ENCODE measurements around the gene UBR3.
"Not testable (repeated sequence)": the region's sequence is repeated elsewhere in the genome, so short reads cannot be mapped to it uniquely, and the experiment has no call there.

UBR3 gene

GRCh38 chr2:170118641-170119040 lies 291.4 kb downstream of the UBR3 start:
- in situ Hi-C loops (cut with MboI; ENCODE audit: low pct_unique_long_range_greater_than_20kb, low sequenced_read_pairs, unreplicated experiment), result no loop called here
- DNase-seq (ENCODE audit: low spot score), result no peak
- no peak for TF ChIP-seq CTCF (IDR thresholded peaks at IDR 0.05; ENCODE audit: extremely low read depth, insufficient read depth, missing control alignments)

GRCh38 chr2:170119326-170119725 lies 292.1 kb downstream of the UBR3 start:
- in situ Hi-C loops (cut with MboI; ENCODE audit: low pct_unique_long_range_greater_than_20kb, low sequenced_read_pairs, unreplicated experiment); DNase-seq (ENCODE audit: low spot score): not testable (repeated sequence)

GRCh38 chr2:170121689-170122088 lies 294.4 kb downstream of the UBR3 start:
- TF ChIP-seq CTCF (IDR thresholded peaks at IDR 0.05; ENCODE audit: extremely low read depth, insufficient read depth, missing control alignments), result no peak
- DNase-seq (ENCODE audit: low spot score), result no peak
- in situ Hi-C loops (cut with MboI; ENCODE audit: low pct_unique_long_range_greater_than_20kb, low sequenced_read_pairs, unreplicated experiment), result no loop called here

DNA sequence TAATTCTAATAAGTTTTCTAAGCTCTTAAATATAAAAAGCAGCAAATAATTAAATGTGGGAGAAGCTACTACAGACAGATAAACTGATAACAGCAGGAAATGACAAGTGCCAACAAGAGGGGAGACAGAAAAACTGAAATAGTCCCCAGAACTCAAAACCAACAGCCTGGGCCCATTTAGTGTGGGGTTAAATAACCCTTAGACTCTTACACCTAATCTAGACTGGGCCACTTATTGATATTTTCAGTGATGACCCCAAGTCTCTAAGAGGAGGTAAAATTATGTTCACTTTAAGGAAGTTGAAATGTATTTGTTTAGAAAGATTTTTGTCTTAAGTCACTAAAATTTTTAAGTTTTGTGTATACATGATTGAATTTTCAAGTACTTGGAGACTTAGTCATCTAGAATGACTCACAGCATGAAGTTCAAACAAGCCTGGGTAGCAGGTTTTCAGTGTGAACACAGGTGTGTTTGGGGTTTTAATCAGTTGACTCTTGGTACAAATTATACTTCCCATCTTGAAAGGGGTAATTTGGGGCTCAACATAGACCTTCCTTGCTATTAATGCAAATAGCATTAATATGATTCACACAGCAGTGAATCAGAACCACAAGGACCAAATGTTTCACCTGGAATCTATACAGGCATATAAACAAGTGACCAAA lies 295.8 kb downstream of the UBR3 start:
- TF ChIP-seq CTCF (IDR thresholded peaks at IDR 0.05; ENCODE audit: extremely low read depth, insufficient read depth, missing control alignments), result no peak
- in situ Hi-C loops (cut with MboI; ENCODE audit: low pct_unique_long_range_greater_than_20kb, low sequenced_read_pairs, unreplicated experiment), result no loop called here
- no peak for DNase-seq (ENCODE audit: low spot score)

- no peak for DNase-seq (ENCODE audit: low spot score)
- no peak for TF ChIP-seq CTCF (IDR thresholded peaks at IDR 0.05; ENCODE audit: extremely low read depth, insufficient read depth, missing control alignments)
- in situ Hi-C loops (cut with MboI; ENCODE audit: low pct_unique_long_range_greater_than_20kb, low sequenced_read_pairs, unreplicated experiment), result no loop called here
Measured at GRCh38 chr2:170123593-170123992, 296.3 kb downstream of the UBR3 start.

DNA sequence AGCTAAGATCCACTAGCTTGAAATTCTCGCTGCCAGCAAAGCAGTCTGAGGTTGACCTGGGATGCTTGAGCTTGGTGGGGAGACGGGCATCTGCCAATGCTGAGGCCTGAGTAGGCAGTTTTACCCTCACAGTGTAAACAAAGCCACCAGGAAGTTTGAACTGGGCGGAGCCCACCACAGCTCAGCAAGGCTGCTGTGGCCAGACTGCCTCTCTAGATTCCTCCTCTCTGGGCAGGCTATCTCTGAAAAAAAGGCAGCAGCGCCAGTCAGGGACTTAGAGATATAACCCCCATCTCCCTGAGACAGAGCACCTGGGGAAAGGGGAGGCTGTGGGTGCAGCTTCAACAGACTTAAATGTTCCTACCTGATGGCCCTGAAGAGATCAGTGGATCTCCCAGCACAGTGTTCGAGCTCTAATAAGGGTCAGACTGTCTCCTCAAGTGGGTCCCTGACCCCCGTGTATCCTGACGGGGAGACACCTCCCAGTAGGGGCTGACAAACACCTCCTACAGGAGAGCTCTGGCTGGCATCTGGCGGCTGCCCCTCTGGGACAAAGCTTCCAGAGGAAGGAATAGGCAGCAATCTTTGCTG lies 299.0 kb downstream of the UBR3 start:
- in situ Hi-C loops (cut with MboI; ENCODE audit: low pct_unique_long_range_greater_than_20kb, low sequenced_read_pairs, unreplicated experiment); DNase-seq (ENCODE audit: low spot score): not testable (repeated sequence)
